Subcutaneous abdominal adipose tissue (tissue), 5 donors: ENCODE measurements around the gene METTL15.
"Not testable (repeated sequence)": the region's sequence is repeated elsewhere in the genome, so short reads cannot be mapped to it uniquely, and the experiment has no call there.

Experiments
- H3K27ac ChIP-seq: one replicate; pipeline ENCODE4 v1.7.0; 2013; ENCODE audit warnings: low read depth, mild to moderate bottlenecking, inconsistent platforms, low read length, moderate library complexity
- H3K27me3 ChIP-seq, 5 donors: one replicate each; pipeline ENCODE4 v1.7.0; 2013; ENCODE audit warnings: low read length in 5 of 5, inconsistent platforms in 1 of 5; ENCODE audit not compliant: control insufficient read depth in 5 of 5, insufficient read depth in 4 of 5
- H3K36me3 ChIP-seq, 5 donors: one replicate each; pipeline ENCODE4 v1.7.0; 2013; ENCODE audit warnings: low read length in 5 of 5; ENCODE audit not compliant: control insufficient read depth in 5 of 5, insufficient read depth in 5 of 5
- H3K4me1 ChIP-seq, 5 donors: one replicate each; pipeline ENCODE4 v1.7.0; 2013; ENCODE audit warnings: low read length in 5 of 5, mild to moderate bottlenecking in 3 of 5, moderate library complexity in 1 of 5; ENCODE audit not compliant: control insufficient read depth in 5 of 5, insufficient read depth in 5 of 5
- H3K4me3 ChIP-seq, 5 donors: one replicate each; pipeline ENCODE4 v1.7.0; 2013; ENCODE audit warnings: low read length in 5 of 5, low read depth in 1 of 5
- H3K9ac ChIP-seq, 5 donors: one replicate each; pipeline ENCODE4 v1.7.0; 2013; ENCODE audit warnings: low read length in 5 of 5, mild to moderate bottlenecking in 4 of 5, moderate library complexity in 3 of 5
- H3K9me3 ChIP-seq, 5 donors: one replicate each; pipeline ENCODE4 v1.7.0; 2013; ENCODE audit warnings: low read length in 5 of 5; ENCODE audit not compliant: control insufficient read depth in 5 of 5
- donor health status: healthy.
- donor health status: healthy.
- donor health status: healthy.
- donor health status: healthy.
- donor health status: healthy.

METTL15 gene

GRCh38 chr11:28092786-28093185 lies 15.4 kb upstream of the METTL15 start:
- H3K36me3 ChIP-seq: no peaks in the 10 kb centered on the region
- no peak overlapping the region for H3K9ac ChIP-seq
- no peak overlapping the region for H3K27ac ChIP-seq
- no peaks in the 10 kb centered on the region for H3K9me3 ChIP-seq
- no peak overlapping the region for H3K4me3 ChIP-seq
- H3K27me3 ChIP-seq: no peaks in the 10 kb centered on the region
- H3K4me1 ChIP-seq: no peaks in the 10 kb centered on the region

GRCh38 chr11:28098257-28098656 lies 9.9 kb upstream of the METTL15 start:
- H3K4me3 ChIP-seq: no peak overlapping the region
- H3K9me3 ChIP-seq: no peaks in the 10 kb centered on the region
- no peak overlapping the region for H3K9ac ChIP-seq
- no peak overlapping the region for H3K27ac ChIP-seq
- no peaks in the 10 kb centered on the region for H3K4me1 ChIP-seq
- no peaks in the 10 kb centered on the region for H3K36me3 ChIP-seq
- H3K27me3 ChIP-seq: no peaks in the 10 kb centered on the region

GRCh38 chr11:28099715-28100114 lies 8.5 kb upstream of the METTL15 start:
- no peaks in the 10 kb centered on the region for H3K4me1 ChIP-seq
- H3K36me3 ChIP-seq: no peaks in the 10 kb centered on the region
- no peak overlapping the region for H3K9ac ChIP-seq
- H3K4me3 ChIP-seq: no peak overlapping the region
- no peaks in the 10 kb centered on the region for H3K27me3 ChIP-seq
- H3K9me3 ChIP-seq: no peaks in the 10 kb centered on the region
- H3K27ac ChIP-seq: no peak overlapping the region

- no peak overlapping the region for H3K27ac ChIP-seq
- no peaks in the 10 kb centered on the region for H3K9me3 ChIP-seq
- H3K27me3 ChIP-seq: no peaks in the 10 kb centered on the region
- H3K4me3 ChIP-seq: no peak overlapping the region
- H3K9ac ChIP-seq: no peak overlapping the region
- no peaks in the 10 kb centered on the region for H3K36me3 ChIP-seq
- no peaks in the 10 kb centered on the region for H3K4me1 ChIP-seq
These were observed 7.5 kb upstream of the METTL15 start for GRCh38 chr11:28100665-28101064.

- not testable (repeated sequence) for H3K4me3 ChIP-seq, H3K27me3 ChIP-seq, H3K36me3 ChIP-seq, H3K9me3 ChIP-seq, H3K27ac ChIP-seq, H3K4me1 ChIP-seq, H3K9ac ChIP-seq
These were observed 5.9 kb upstream of the METTL15 start for GRCh38 chr11:28102300-28102699.

GRCh38 chr11:28104425-28104824 lies 3.8 kb upstream of the METTL15 start:
- no peak overlapping the region for H3K9ac ChIP-seq
- peaks cover 0 to 22% (median 17%) of the 10 kb centered on the region in 5 donors for H3K4me1 ChIP-seq
- no peaks in the 10 kb centered on the region for H3K36me3 ChIP-seq
- H3K4me3 ChIP-seq: no peak overlapping the region
- H3K27me3 ChIP-seq: no peaks in the 10 kb centered on the region
- no peaks in the 10 kb centered on the region for H3K9me3 ChIP-seq
- H3K27ac ChIP-seq: no peak overlapping the region

- H3K4me1 ChIP-seq: peaks cover 0 to 24% (median 22%) of the 10 kb centered on the region in 5 donors
- H3K9ac ChIP-seq: no peak overlapping the region
- no peaks in the 10 kb centered on the region for H3K9me3 ChIP-seq
- H3K27ac ChIP-seq: no peak overlapping the region
- no peaks in the 10 kb centered on the region for H3K27me3 ChIP-seq
- H3K36me3 ChIP-seq: no peaks in the 10 kb centered on the region
- no peak overlapping the region for H3K4me3 ChIP-seq
These were observed 3.2 kb upstream of the METTL15 start for GRCh38 chr11:28104984-28105383.

GRCh38 chr11:28105869-28106268 lies 2.3 kb upstream of the METTL15 start:
- no peak overlapping the region for H3K9ac ChIP-seq
- no peak overlapping the region for H3K27ac ChIP-seq
- no peaks in the 10 kb centered on the region for H3K27me3 ChIP-seq
- peaks cover 0 to 28% (median 26%) of the 10 kb centered on the region in 5 donors for H3K4me1 ChIP-seq
- H3K4me3 ChIP-seq: no peak overlapping the region
- no peaks in the 10 kb centered on the region for H3K36me3 ChIP-seq
- no peaks in the 10 kb centered on the region for H3K9me3 ChIP-seq

- no peaks in the 10 kb centered on the region for H3K36me3 ChIP-seq
- H3K4me3 ChIP-seq: no peak overlapping the region
- H3K4me1 ChIP-seq: peaks cover 0 to 34% (median 31%) of the 10 kb centered on the region in 5 donors
- no peaks in the 10 kb centered on the region for H3K9me3 ChIP-seq
- H3K9ac ChIP-seq: no peak overlapping the region
- H3K27me3 ChIP-seq: no peaks in the 10 kb centered on the region
- H3K27ac ChIP-seq: no peak overlapping the region
These were observed 1.7 kb upstream of the METTL15 start for GRCh38 chr11:28106353-28107043.

- no peaks in the 10 kb centered on the region for H3K27me3 ChIP-seq
- H3K27ac ChIP-seq: peak overlapping the region; percentile 90
- peak overlapping the region; percentile 11 to 88 (median 77) for H3K9ac ChIP-seq
- no peaks in the 10 kb centered on the region for H3K9me3 ChIP-seq
- peak overlapping the region; percentile 66 to 98 (median 82) for H3K4me3 ChIP-seq
- H3K4me1 ChIP-seq: peaks cover 0 to 34% (median 31%) of the 10 kb centered on the region in 5 donors
- H3K36me3 ChIP-seq: no peaks in the 10 kb centered on the region
These were observed 918 bp upstream of the METTL15 start for GRCh38 chr11:28107191-28107749.
